Immature natural killer cell (primary cell): Measurements from ENCODE around the gene PLXDC2. TPM values are rescaled to one million over a fixed set of nuclear protein-coding genes. Genes with fewer than 3 reads are reported as not detected.
A peak's percentile ranks its signal among the peaks of the same experiment; 100 is the strongest.

Experiments
- DNase-seq, 3 donors: peaks; one replicate each; pipeline ENCODE4 v3.0.0; 2022; ENCODE audit warnings: mixed read lengths in 1 of 3
- H3K27ac Mint-ChIP-seq, 6 donors: one replicate each; pipeline ENCODE4 v1.8.0; 2020; ENCODE audit warnings: mixed read lengths in 6 of 6, mild to moderate bottlenecking in 5 of 6, inconsistent platforms in 4 of 6, moderate library complexity in 3 of 6
- H3K27me3 Mint-ChIP-seq, 3 donors: one replicate each; pipeline ENCODE4 v1.8.0; 2020 to 2021; ENCODE audit warnings: low read depth in 3 of 3, mild to moderate bottlenecking in 3 of 3, mixed read lengths in 3 of 3, moderate library complexity in 3 of 3, inconsistent platforms in 1 of 3
- H3K36me3 Mint-ChIP-seq, 3 donors: one replicate each; pipeline ENCODE4 v1.8.0; 2020; ENCODE audit warnings: mixed read lengths in 3 of 3, inconsistent platforms in 2 of 3, mild to moderate bottlenecking in 2 of 3
- H3K4me1 Mint-ChIP-seq, 2 donors: one replicate each; pipeline ENCODE4 v1.8.0; 2020; ENCODE audit warnings: inconsistent platforms in 2 of 2, mild to moderate bottlenecking in 2 of 2, mixed read lengths in 2 of 2, moderate library complexity in 1 of 2
- H3K4me3 Mint-ChIP-seq, 5 donors: one replicate each; pipeline ENCODE4 v1.8.0; 2020; ENCODE audit warnings: mild to moderate bottlenecking in 5 of 5, mixed read lengths in 5 of 5, inconsistent platforms in 3 of 5, moderate library complexity in 3 of 5
- H3K9me3 Mint-ChIP-seq, 6 donors: one replicate each; pipeline ENCODE4 v1.8.0; 2020; ENCODE audit warnings: mild to moderate bottlenecking in 6 of 6, mixed read lengths in 6 of 6, inconsistent platforms in 4 of 6, moderate library complexity in 3 of 6
- polyA plus RNA-seq, 3 donors: library from polyadenylated mRNA; unstranded; fragments of 300-500 nt; fragmentation: Illumina TruSeq; gene quantifications; one replicate each; pipeline ENCODE4 v1.2.3, GENCODE V29; 2021

Gene PLXDC2
- polyA plus RNA-seq, 3 donors from 2014 or later = 5.1 to 9.6 (median 9.2) TPM

- Mint-ChIP-seq H3K4me1 (no peaks in the 10 kb centered on the region), H3K27ac (no peak overlapping the region), H3K27me3 (peaks cover 2 to 3% (median 3%) of the 10 kb centered on the region in 3 donors), H3K4me3 (no peak overlapping the region), H3K9me3 (peaks cover 0 to 5% (median 0%) of the 10 kb centered on the region in 6 donors), H3K36me3 (no peaks in the 10 kb centered on the region)
- no peak for DNase-seq
Measured at GRCh38 chr10:19795684-19796083, 20.5 kb upstream of the PLXDC2 start.

DNA sequence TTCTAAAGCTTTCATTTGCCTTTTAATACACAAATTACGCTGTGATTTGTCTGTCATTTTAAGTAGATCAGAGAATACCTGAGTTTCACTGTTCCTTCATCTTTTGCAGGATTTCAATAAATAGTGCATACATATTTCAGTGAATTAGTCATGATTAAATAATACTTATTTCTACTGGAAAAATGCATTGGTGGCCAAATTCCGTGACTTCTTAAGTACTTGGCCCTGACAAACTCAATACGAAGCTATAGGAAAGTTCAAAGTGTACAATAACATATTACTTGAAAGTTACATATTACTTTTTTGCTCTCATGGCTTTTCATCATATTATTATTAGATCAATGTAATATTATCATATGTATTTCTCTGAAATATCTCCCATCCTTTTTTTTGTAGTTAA is 16.1 kb upstream of the PLXDC2 start:
- Mint-ChIP-seq H3K9me3 (peaks cover 0 to 13% (median 1%) of the 10 kb centered on the region in 6 donors), H3K4me1 (no peaks in the 10 kb centered on the region), H3K36me3 (peaks cover 0 to 2% (median 0%) of the 10 kb centered on the region in 3 donors), H3K27me3 (peaks cover 2 to 8% (median 3%) of the 10 kb centered on the region in 3 donors), H3K27ac (no peak overlapping the region), H3K4me3 (no peak overlapping the region)
- DNase-seq = no peak

GRCh38 chr10:19801369-19801768 is 14.9 kb upstream of the PLXDC2 start:
- Mint-ChIP-seq H3K4me1 (no peaks in the 10 kb centered on the region), H3K4me3 (no peak overlapping the region), H3K36me3 (peaks cover 0 to 8% (median 0%) of the 10 kb centered on the region in 3 donors)

DNA sequence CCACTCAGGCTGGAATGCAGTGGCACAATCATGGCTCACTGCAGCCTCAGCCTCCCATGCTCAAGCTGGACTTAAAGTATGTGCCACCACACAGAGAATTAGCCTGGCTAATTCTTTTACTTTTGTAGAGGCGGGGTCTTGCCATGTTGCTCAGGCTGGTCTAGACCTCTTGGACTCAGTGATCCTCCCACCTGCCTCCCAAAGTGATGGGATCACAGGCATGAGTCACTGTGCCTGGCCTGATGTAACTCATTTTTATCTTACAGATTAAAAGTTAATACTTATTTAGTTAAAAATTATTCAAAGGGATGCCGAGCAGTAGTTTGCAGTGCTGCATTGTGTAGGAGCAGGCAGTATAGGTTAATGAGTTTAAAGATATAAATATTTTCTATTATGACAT is 12.6 kb upstream of the PLXDC2 start:
- peaks cover 0 to 25% (median 4%) of the 10 kb centered on the region in 6 donors for H3K9me3 Mint-ChIP-seq
- no peak for DNase-seq
- H3K36me3 Mint-ChIP-seq = peaks cover 0 to 9% (median 0%) of the 10 kb centered on the region in 3 donors
- no peak overlapping the region for H3K27ac Mint-ChIP-seq
- no peaks in the 10 kb centered on the region for H3K4me1 Mint-ChIP-seq
- H3K27me3 Mint-ChIP-seq = peaks cover 5 to 12% (median 10%) of the 10 kb centered on the region in 3 donors
- H3K4me3 Mint-ChIP-seq = no peak overlapping the region

More at GRCh38 chr10:19801369-19801768, 14.9 kb upstream of the PLXDC2 start:
- H3K27ac Mint-ChIP-seq = no peak overlapping the region
- peaks cover 5 to 10% (median 8%) of the 10 kb centered on the region in 3 donors for H3K27me3 Mint-ChIP-seq
- DNase-seq = no peak
- peaks cover 0 to 25% (median 4%) of the 10 kb centered on the region in 6 donors for H3K9me3 Mint-ChIP-seq

GRCh38 chr10:19809481-19809880 is 6.8 kb upstream of the PLXDC2 start:
- Mint-ChIP-seq H3K27me3 (peaks cover 11 to 15% (median 14%) of the 10 kb centered on the region in 3 donors), H3K27ac (no peak overlapping the region), H3K36me3 (peaks cover 0 to 12% (median 0%) of the 10 kb centered on the region in 3 donors), H3K9me3 (peaks cover 0 to 19% (median 4%) of the 10 kb centered on the region in 6 donors), H3K4me3 (no peak overlapping the region), H3K4me1 (peaks cover under 1 to 5% of the 10 kb centered on the region in 2 donors)
- no peak for DNase-seq

DNA sequence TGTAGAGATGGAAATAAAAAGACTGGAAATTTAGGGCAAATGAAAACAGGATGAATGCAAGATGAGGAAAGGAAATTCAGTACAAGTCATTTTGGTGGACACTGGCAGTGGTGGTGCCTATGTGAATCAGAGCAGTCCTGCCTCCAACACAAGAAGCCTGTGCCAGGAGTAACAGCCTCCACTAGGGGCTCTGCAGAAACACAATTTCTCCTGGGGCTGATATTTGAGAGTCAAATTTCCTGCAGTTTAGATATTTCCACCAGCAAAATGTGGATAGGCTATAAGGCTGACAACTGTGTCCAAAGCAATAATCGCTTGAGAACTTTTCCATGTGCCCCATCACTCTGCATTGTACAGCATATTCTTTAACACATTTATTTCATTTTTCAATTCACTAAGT is 4.7 kb upstream of the PLXDC2 start:
- no peak for DNase-seq
- H3K4me1 Mint-ChIP-seq = peaks cover 10 to 18% of the 10 kb centered on the region in 2 donors
- H3K9me3 Mint-ChIP-seq = no peaks in the 10 kb centered on the region
- no peak overlapping the region for H3K4me3 Mint-ChIP-seq
- peaks cover 0 to 4% (median 0%) of the 10 kb centered on the region in 3 donors for H3K36me3 Mint-ChIP-seq
- peaks cover 10 to 18% (median 15%) of the 10 kb centered on the region in 3 donors for H3K27me3 Mint-ChIP-seq
- no peak overlapping the region for H3K27ac Mint-ChIP-seq

- no peak for DNase-seq
- Mint-ChIP-seq H3K27me3 (peaks cover 15 to 16% (median 16%) of the 10 kb centered on the region in 3 donors), H3K36me3 (peaks cover 0 to 4% (median 0%) of the 10 kb centered on the region in 3 donors), H3K27ac (no peak overlapping the region), H3K9me3 (no peaks in the 10 kb centered on the region), H3K4me1 (peaks cover 20 to 33% of the 10 kb centered on the region in 2 donors), H3K4me3 (no peak overlapping the region)
Measured at GRCh38 chr10:19812976-19813375, 3.3 kb upstream of the PLXDC2 start.

DNA sequence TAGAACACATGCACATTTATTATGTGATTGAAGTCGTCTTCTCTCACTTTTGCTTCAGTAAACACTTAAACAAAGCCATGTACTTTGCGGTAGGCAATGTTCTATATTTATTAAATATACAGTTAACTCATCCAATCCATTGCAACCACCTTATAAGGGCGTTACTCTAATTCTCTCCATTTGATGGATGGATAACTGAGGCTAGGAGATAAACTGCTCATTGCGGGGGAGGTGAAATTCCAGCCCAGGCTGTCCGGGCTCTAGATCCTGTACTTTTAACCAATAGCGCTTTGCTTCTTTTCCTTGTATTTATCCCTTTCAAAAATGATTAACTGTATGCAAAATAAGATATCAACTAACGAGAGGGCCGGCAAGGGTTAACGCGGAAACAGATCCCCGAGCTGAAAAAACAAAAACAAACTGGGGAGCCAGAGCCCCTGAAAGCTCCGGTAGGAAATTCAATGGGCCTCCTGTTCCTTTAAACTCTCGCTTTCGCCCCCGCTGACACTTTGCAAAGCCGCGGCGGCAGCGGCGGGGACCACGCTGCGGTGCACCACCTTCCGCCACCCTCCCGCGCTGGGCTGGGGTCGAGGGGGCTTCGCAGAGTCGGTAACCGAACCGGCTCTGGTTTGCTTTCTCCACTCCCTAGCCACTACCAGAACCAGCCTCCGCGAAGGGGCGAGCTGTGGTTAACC is 1.0 kb upstream of the PLXDC2 start:
- H3K4me3 Mint-ChIP-seq = peak overlapping the region; percentile 65 to 86 (median 79)
- H3K27ac Mint-ChIP-seq = no peak overlapping the region
- H3K4me1 Mint-ChIP-seq = peaks cover 37 to 54% of the 10 kb centered on the region in 2 donors
- peaks cover 15 to 18% (median 16%) of the 10 kb centered on the region in 3 donors for H3K27me3 Mint-ChIP-seq
- no peaks in the 10 kb centered on the region for H3K36me3 Mint-ChIP-seq
- H3K9me3 Mint-ChIP-seq = no peaks in the 10 kb centered on the region
- DNase-seq = peak; percentile 36 to 48 (median 43)

DNA sequence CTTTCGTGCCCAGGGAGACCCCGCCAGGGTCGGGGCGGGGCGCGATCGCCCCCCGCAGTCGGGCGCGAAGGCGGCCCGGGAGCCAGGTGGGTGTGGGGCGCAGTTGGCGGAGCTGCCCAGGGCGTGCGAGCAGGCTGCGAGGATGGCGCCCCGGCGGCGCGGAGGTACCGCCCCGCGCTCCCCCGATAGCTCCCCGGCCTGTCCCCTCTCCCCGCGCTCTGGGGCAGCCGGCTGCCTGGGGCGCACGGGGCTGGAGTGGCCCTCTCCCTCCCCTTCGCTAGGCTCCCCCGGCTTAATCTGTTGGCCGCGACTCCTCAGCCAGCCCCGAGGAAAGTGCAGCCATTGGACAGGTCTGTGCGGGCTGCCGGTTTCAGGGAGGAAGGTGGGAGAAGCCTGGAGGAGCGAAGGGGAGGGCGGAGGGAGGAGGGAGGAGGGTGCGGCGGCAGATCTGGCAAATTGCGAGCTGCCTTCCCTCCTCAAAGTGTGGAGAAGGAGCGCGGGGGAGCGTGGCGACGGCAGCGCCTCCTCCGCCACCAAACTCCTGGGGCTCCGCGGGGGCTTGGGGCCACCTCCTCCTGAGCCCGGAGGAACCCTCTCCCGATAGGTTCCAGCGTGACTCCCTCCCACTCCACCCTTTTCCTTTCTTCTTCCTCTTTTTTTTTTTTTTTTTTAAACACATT is 361 bp upstream of the PLXDC2 start:
- DNase-seq = peak; percentile 30 to 32 (median 31)
- Mint-ChIP-seq H3K4me1 (peaks cover 37 to 54% of the 10 kb centered on the region in 2 donors), H3K4me3 (peak overlapping the region; percentile 73 to 95 (median 91)), H3K27ac (peak overlapping the region in 2 of 6 donors; percentile 38 to 82), H3K9me3 (no peaks in the 10 kb centered on the region), H3K36me3 (no peaks in the 10 kb centered on the region), H3K27me3 (peaks cover 15 to 16% (median 16%) of the 10 kb centered on the region in 3 donors)

- peak in 1 of 3 donors; percentile 12 for DNase-seq
- Mint-ChIP-seq H3K4me3 (peak overlapping the region; percentile 73 to 95 (median 91)), H3K36me3 (peaks cover 0 to 4% (median 0%) of the 10 kb centered on the region in 3 donors), H3K27me3 (peaks cover 14 to 16% (median 15%) of the 10 kb centered on the region in 3 donors), H3K4me1 (peaks cover 42 to 54% of the 10 kb centered on the region in 2 donors), H3K9me3 (no peaks in the 10 kb centered on the region), H3K27ac (peak overlapping the region in 4 of 6 donors; percentile 5 to 75 (median 20))
Measured at GRCh38 chr10:19817231-19817933, 1.1 kb downstream of the PLXDC2 start.

DNA sequence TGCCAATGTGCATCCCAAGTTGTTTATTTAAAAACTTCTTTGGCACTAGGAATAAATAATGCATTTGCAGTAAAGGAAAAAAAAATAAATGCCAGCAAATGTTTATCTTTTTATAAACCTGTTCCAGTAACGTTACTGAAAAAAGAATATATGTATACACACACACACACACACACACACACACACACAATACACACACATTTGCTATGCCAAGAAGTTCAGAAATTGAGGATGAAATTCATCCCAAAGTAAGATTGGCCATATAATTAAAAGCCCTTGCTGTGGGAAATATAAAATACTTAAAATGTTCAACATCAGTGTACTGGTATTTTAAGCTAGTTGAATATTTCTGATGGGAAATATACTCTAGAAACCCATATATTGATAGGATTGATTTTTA is 2.6 kb downstream of the PLXDC2 start:
- Mint-ChIP-seq H3K27ac (no peak overlapping the region), H3K36me3 (peaks cover 0 to 4% (median 0%) of the 10 kb centered on the region in 3 donors), H3K4me3 (peak overlapping the region; percentile 73 to 95 (median 91)), H3K9me3 (no peaks in the 10 kb centered on the region), H3K27me3 (peaks cover 12 to 13% (median 12%) of the 10 kb centered on the region in 3 donors), H3K4me1 (peaks cover 42 to 54% of the 10 kb centered on the region in 2 donors)
- DNase-seq = no peak

DNA sequence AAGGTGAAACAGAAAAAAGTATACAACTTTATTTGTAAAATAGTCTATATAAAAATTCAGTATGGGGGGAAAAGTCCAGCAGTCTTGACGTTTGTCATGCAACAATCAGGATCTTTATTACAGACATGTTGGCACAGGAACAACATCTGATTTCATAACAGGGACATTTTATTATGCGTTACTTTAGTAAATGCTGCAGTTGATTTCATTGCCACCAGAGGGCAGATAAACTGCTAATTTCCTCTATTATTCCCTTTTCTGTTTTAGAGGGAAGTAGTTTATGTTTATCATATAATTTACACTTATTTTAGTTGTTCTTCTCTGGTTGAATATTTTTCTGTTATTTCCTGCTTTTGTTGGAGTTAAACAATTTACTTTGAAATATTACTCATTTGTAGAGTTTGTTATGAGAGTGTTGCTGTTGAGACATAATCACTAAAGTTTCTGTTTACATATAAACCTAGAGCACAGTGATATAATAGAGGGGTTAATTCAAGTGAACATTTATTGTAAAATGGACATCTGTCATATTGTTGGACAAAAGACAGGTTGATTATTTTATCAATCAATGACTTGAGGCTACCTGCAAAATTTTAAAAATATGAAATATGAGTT is 3.3 kb downstream of the PLXDC2 start:
- Mint-ChIP-seq H3K27me3 (peaks cover 9 to 10% (median 9%) of the 10 kb centered on the region in 3 donors), H3K4me3 (peak overlapping the region in 2 of 5 donors; percentile 12 to 26), H3K9me3 (no peaks in the 10 kb centered on the region), H3K27ac (no peak overlapping the region), H3K36me3 (peaks cover 0 to 4% (median 0%) of the 10 kb centered on the region in 3 donors), H3K4me1 (peaks cover 48 to 55% of the 10 kb centered on the region in 2 donors)
- peak; percentile 28 to 40 (median 37) for DNase-seq
